Liver (tissue), 3 donors: ENCODE measurements around the gene NSUN2.

ENCODE experiments used
- ATF3 ChIP-seq: IDR thresholded peaks from 2 replicates; pipeline ENCODE4 v1.6.1; 2016; ENCODE audit warnings: antibody characterized with exemption
- CTCF ChIP-seq: fragments of 150-350 bp; IDR thresholded peaks from 2 replicates; pipeline ENCODE4 v1.5.1; 2017; ENCODE audit warnings: improper control_type of control experiment, low read depth, low read length; ENCODE audit not compliant: missing input control
- EGR1 ChIP-seq, 2 donors: IDR thresholded peaks; 2 replicates each; pipeline ENCODE4 v1.6.1; 2016 to 2018; ENCODE audit warnings: antibody characterized with exemption in 2 of 2, low read depth in 2 of 2
- FOXA1 ChIP-seq: IDR thresholded peaks from 2 replicates; pipeline ENCODE4 v1.6.1; 2016; ENCODE audit warnings: antibody characterized with exemption
- HNF4G ChIP-seq: IDR thresholded peaks from 2 replicates; pipeline ENCODE4 v1.6.1; 2016; ENCODE audit warnings: antibody characterized with exemption
- JUND ChIP-seq, 2 donors: IDR thresholded peaks; 2 replicates each; pipeline ENCODE4 v1.6.1; 2016; ENCODE audit warnings: antibody characterized with exemption in 2 of 2
- MAX ChIP-seq: IDR thresholded peaks from 2 replicates; pipeline ENCODE4 v1.6.1; 2016; ENCODE audit warnings: antibody characterized with exemption
- RAD21 ChIP-seq, 2 donors: IDR thresholded peaks; 2 replicates each; pipeline ENCODE4 v1.6.1; 2016; ENCODE audit warnings: antibody characterized with exemption in 2 of 2, mild to moderate bottlenecking in 2 of 2
- RXRA ChIP-seq, 2 donors: IDR thresholded peaks; 2 replicates each; pipeline ENCODE4 v1.6.1; 2017 to 2018; ENCODE audit warnings: antibody characterized with exemption in 2 of 2, mild to moderate bottlenecking in 1 of 2
- SP1 ChIP-seq: IDR thresholded peaks from 2 replicates; pipeline ENCODE4 v1.6.1; 2018; ENCODE audit warnings: antibody characterized with exemption, mild to moderate bottlenecking
- TAF1 ChIP-seq: conservative IDR thresholded peaks from 2 replicates; pipeline ENCODE4 v1.6.1; 2016; ENCODE audit warnings: antibody characterized with exemption, mild to moderate bottlenecking
- YY1 ChIP-seq: IDR thresholded peaks from 2 replicates; pipeline ENCODE4 v1.6.1; 2016; ENCODE audit warnings: antibody characterized with exemption, mild to moderate bottlenecking
- TF ChIP-seq, protein P1 (sequence below): IDR thresholded peaks from 2 replicates; pipeline ENCODE4 v1.6.1; 2016; ENCODE audit warnings: antibody characterized with exemption
- TF ChIP-seq, protein P2 (sequence below): IDR thresholded peaks from 2 replicates; pipeline ENCODE4 v1.6.1; 2016; ENCODE audit warnings: antibody characterized with exemption, mild to moderate bottlenecking
- donor health status: healthy.
- donor health status: healthy.

DNA sequence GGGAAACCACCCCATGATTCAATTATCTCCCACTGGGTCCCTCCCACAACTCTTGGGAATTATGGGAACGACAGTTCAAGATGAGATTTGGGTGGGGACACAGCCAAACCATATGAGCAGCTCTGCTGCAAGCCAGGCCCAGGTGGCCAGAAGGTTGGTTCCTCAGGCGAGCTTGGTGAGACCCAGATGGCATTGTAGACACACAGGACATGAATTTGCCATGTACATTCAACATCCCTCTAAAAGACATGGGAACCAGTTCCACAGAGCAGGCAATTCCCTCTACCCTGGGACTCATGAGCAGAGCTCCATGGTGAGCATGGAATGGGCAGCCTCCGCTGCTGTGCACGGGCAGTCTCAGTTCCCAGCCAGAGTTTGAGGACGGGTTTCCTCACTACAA, 53.3 kb downstream of the NSUN2 start:
- TF ChIP-seq CTCF, result no peak
- no peak for TF ChIP-seq YY1
- TF ChIP-seq TAF1, result no peak
- no peak for TF ChIP-seq RAD21 (IDR thresholded peaks at IDR 0.05)
- TF ChIP-seq, protein P1, sequence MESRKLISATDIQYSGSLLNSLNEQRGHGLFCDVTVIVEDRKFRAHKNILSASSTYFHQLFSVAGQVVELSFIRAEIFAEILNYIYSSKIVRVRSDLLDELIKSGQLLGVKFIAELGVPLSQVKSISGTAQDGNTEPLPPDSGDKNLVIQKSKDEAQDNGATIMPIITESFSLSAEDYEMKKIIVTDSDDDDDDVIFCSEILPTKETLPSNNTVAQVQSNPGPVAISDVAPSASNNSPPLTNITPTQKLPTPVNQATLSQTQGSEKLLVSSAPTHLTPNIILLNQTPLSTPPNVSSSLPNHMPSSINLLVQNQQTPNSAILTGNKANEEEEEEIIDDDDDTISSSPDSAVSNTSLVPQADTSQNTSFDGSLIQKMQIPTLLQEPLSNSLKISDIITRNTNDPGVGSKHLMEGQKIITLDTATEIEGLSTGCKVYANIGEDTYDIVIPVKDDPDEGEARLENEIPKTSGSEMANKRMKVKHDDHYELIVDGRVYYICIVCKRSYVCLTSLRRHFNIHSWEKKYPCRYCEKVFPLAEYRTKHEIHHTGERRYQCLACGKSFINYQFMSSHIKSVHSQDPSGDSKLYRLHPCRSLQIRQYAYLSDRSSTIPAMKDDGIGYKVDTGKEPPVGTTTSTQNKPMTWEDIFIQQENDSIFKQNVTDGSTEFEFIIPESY, result no peak
- TF ChIP-seq MAX, result no peak
- TF ChIP-seq HNF4G, result no peak
- TF ChIP-seq, protein P2, sequence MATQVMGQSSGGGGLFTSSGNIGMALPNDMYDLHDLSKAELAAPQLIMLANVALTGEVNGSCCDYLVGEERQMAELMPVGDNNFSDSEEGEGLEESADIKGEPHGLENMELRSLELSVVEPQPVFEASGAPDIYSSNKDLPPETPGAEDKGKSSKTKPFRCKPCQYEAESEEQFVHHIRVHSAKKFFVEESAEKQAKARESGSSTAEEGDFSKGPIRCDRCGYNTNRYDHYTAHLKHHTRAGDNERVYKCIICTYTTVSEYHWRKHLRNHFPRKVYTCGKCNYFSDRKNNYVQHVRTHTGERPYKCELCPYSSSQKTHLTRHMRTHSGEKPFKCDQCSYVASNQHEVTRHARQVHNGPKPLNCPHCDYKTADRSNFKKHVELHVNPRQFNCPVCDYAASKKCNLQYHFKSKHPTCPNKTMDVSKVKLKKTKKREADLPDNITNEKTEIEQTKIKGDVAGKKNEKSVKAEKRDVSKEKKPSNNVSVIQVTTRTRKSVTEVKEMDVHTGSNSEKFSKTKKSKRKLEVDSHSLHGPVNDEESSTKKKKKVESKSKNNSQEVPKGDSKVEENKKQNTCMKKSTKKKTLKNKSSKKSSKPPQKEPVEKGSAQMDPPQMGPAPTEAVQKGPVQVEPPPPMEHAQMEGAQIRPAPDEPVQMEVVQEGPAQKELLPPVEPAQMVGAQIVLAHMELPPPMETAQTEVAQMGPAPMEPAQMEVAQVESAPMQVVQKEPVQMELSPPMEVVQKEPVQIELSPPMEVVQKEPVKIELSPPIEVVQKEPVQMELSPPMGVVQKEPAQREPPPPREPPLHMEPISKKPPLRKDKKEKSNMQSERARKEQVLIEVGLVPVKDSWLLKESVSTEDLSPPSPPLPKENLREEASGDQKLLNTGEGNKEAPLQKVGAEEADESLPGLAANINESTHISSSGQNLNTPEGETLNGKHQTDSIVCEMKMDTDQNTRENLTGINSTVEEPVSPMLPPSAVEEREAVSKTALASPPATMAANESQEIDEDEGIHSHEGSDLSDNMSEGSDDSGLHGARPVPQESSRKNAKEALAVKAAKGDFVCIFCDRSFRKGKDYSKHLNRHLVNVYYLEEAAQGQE, result no peak
- no peak for TF ChIP-seq JUND (IDR thresholded peaks at IDR 0.05)
- no peak for TF ChIP-seq SP1
- no peak for TF ChIP-seq RXRA (IDR thresholded peaks at IDR 0.05)
- TF ChIP-seq ATF3, result no peak
- TF ChIP-seq EGR1 (IDR thresholded peaks at IDR 0.05; ENCODE audit: low read depth in 2 of 2), result no peak
- no peak for TF ChIP-seq FOXA1
